GM19025 (cell line): Measurements from ENCODE around the gene AFF1.
"Not testable (repeated sequence)": the region's sequence is repeated elsewhere in the genome, so short reads cannot be mapped to it uniquely, and the experiment has no call there.

Experiments used
- ATAC-seq: cut with Tn5 transposase; IDR thresholded peaks from one replicate; pipeline ENCODE4 v1.9.1; 2021; ENCODE audit warnings: mild to moderate bottlenecking, low read depth, moderate library complexity; ENCODE audit not compliant: unreplicated experiment

AFF1 gene

DNA sequence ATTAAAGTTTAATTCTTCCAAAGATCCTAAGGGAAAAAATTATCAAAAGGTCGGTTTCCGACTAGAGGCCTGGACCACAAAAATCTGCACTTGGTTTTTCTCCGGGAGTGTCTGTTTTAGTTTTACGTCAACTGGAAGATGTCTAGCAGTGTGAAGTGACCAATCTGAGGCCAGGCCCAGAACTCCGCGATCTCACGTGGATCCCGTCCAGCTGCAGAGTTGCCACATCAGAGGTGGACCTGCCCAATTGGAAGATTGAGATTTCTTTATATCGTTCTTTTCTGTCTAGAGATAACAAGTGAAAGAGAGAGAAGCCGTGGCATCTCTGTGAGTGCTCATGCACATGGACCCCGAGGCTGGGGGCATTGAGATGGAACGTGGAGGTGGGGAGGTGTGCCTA is 115.8 kb downstream of the AFF1 start:
- no peak for ATAC-seq

DNA sequence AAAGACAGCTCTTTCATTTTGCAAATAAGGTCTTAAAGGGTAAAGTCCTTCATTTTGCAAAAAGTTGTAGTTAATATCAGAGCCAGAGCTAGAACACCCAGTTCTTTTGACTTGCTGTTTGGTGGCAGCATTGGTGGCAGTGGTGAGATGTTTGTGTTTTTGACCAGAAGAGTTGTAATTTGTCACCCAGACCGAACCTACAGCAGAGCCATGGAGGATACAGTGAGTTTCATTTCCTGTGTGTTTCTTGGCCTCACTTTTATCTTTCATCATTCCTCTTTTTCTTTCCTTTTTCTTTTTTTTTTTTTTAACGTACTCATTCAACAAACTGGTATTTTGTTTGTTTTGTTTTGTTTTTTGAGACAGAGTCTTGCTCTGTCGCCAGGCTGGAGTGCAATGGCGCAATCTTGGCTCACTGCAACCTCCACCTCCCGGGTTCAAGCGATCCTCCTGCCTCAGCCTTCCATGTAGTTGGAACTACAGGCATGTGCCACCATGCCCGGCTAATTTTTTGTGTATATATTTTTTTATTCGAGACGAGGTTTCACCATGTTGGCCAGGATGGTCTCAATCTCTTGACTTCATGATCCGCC is 116.4 kb downstream of the AFF1 start:
- ATAC-seq = no peak

DNA sequence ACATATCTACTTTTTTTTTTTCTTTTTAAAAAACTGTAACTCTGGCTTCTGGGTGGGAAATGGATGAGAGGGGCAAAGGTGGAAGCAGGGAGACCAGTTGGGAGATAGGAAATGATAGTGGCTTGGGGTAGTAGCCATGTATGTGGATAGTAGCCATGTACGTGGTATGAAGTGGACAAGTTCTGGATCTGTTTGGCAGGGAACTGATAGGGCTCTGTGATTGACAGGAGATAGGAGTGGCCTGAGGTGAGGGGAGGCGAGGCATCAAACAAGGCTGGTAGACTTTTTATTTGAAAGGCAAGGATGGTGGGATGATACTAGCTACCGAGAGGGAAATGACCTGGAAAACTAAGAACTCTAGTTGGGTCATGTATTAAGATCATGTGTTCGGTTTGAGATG is 117.8 kb downstream of the AFF1 start:
- no peak for ATAC-seq

DNA sequence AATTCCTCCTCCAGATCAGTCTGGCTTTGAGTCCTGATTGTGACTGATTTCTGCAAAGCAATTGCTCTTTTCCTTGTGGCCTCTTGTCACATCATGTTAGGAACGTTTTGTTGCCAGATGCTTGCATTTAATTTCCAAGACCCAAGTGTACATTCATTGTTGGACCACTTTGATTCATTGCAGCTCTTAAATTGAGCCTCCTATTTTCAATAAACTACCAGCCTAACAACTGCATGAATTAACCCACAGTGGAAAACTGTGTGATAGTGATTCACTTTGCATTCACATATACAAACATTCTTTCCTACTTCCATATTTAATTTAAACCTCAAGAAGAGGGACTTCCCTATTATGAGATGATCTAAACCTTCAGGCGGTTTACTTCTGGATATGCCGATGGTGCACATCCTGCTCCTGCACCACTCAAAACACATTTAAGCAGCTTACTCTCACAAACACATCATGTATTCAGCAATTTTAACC is 118.4 kb downstream of the AFF1 start:
- ATAC-seq = no peak

DNA sequence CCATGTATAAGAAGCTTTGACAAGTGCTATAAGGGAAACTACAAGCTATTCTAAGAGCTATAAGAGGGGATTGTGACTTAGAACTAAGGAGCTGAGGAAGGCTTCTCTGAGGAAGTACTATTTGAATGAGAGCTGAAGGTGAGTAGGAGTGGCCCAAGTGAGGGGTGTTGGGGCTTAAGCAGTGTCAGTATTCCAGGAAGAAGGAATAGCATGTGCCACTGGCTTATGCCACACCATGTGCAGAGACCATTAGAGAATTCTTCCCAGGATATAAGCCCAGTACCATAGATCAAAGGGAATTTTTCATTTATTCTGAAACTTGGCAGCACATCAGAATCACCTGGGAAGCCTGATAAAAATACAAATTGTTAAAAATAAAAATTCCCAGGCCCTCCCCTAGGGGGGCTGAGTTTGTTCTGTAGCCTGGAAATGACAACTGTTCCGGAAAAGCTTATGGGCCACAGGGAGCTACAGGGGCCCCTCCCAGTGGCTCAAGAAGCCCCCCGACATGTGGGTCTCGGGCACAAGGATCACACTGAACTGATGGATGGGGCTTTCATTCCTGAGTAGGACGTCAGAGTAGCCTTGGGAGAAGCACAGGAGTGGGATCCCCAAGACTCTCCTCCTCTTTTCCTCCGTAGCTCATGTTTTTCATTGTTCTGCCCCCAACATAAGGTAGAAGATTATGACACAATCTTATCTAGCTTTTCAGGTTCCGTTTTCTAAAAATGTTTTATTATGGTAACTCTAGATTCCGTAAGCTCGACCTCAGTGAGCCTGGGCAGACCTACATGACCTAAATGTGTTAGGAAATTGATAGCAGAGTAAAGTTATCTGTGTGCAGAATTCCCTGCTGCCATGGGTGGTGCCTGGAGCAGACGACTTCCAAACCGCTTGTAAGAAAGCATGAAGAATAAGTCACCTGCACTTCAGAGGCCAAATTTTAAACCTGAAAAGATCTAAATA is 119.3 kb downstream of the AFF1 start:
- no peak for ATAC-seq

DNA sequence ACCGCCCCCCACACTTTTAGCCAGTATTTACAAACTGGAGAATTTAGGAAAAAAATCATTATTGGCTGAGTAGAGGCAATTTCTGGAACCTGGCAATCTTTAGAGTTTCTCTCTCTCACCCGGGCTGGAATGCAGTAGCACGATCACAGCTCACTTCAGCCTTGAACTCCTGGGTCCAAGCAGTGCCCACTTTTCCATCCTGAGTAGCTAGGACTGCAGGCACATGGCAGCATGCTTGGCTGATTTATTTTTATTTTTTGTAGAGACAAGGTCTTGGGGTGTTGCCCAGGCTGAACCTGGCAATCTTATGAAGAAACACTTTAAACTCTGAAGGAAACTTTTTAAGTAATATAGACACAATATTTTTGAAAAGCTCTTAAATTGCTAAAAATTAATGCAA is 120.1 kb downstream of the AFF1 start:
- no peak for ATAC-seq

DNA sequence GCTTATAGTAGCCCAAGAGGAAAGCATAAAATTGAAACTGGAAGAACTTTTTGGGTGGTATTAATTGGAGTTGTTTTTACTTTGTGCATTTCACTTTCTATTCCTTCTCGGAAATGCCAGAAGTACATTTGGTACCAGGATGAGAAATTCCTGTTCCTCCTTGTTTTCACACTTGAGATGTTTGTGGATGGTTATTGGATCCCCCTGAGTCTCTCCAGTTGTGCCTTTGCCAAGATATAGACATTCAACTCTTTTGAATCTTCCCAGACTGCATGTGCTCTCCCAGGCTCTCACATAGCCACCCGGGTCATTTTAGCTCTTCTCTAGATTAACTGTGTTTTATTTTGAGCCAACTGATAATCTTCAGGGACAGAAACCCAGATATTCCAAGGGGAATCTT is 120.5 kb downstream of the AFF1 start:
- no peak for ATAC-seq

DNA sequence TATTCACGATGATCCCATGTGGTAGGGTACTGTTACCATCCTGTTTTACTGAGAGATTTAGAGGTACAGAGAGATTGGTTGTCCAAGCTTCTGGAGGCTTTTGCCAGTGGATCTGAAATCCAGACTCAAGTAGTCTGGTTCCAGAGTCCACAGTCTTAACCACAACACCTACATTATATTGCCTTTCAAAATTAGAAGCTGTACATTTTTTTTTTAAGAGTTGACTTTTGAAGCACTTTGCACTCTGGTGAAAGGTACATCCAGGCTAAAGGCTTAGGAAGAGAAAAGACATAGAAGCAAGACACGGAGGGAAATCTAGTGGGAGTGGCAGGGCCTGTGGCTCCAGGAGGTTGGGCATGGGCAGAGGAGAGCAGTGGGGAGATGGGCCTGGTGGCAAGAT is 122.1 kb downstream of the AFF1 start:
- no peak for ATAC-seq

DNA sequence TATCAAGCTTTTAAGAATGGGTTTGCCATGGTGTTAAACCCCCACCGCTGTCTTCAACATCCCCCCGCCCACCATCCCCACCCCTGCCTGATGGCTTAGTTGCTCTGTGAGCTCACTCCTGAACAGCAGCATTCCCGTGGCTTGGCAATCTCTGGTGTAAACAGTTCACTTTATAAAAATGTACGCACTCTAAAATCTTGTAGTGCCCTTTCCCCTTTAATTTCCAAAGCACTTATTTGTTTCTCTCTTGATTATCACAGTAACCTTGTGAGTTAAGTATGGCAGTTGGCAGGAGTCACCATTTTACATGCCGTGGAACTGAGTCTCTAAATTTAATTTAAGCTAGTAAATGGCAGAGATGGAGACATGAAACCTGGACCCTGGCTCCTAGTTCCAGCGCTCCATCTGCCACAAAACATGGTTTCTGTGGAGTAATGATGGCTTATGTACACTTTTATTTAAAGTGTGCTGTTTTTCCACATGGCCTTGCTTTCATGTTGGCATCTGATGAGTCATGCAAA is 123.1 kb downstream of the AFF1 start:
- no peak for ATAC-seq

DNA sequence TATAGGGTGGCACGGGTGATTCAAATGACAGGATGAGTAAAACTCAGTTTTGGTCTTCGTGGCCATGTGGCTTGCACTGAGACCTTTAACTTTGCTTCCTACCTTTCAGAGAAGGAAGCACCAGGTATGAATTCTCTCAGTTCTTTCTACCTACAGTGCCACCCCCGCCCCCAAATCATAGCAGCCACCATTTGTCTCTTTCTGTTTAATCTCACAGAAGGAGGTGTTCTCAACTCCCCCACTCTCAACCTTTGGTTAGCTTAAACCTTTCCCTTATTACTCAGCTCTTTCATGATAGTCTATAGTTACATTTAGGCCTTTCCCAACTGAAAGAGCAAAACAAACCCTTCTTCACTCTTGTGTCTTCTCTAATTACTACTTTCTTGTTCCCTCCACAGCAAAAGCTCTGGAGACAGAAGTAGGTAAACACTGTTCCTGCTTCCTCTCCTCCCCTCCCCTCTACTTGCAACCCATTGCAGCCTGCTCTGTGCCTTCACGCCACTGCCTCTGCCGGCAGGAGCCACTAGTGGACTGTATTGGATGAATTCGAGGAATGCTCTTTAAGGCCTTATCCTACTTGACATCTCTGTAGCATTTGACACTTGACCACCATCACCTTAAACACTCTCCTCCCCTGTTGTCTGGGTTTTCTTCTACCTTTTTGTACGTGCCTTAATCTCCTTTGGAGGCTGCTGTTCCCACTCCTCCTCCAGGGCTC is 123.7 kb downstream of the AFF1 start:
- no peak for ATAC-seq

DNA sequence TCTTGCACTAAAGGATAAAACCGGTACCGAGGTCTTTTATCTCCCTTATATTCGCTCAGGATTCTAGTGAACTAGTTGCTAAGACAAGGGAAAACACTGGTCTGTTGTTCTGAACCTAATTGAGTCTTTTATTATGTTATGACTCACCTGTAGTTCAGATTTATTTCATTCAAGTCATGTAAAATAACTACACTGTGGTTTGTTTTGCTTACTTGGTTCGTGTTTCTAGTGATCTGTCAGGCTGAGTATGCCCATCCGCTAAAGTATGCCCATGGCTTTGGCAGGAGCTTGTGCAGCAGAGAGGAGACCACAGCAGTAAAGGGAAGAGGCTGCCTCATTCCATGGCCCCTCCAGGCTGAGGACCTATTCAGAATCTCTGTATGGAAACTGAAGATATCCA is 126.1 kb downstream of the AFF1 start:
- no peak for ATAC-seq

DNA sequence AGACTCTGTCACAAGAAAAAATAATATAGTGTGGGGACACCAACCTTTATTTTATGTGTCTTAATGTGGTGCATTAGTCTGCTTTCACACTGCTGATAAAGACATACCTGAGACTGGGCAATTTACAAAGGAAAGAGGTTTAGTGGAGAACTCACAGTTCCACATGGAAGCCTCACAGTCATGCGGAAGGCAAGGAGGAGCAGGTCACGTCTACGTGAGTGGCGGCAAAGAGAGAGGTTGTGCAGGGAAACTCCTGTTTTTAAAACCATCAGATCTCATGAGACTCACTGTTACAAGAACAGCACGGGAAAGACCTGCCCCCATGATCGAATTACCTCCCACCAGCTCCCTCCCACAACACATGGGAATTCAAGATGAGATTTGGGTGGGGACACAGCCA is 130.2 kb downstream of the AFF1 start:
- ATAC-seq = no peak

DNA sequence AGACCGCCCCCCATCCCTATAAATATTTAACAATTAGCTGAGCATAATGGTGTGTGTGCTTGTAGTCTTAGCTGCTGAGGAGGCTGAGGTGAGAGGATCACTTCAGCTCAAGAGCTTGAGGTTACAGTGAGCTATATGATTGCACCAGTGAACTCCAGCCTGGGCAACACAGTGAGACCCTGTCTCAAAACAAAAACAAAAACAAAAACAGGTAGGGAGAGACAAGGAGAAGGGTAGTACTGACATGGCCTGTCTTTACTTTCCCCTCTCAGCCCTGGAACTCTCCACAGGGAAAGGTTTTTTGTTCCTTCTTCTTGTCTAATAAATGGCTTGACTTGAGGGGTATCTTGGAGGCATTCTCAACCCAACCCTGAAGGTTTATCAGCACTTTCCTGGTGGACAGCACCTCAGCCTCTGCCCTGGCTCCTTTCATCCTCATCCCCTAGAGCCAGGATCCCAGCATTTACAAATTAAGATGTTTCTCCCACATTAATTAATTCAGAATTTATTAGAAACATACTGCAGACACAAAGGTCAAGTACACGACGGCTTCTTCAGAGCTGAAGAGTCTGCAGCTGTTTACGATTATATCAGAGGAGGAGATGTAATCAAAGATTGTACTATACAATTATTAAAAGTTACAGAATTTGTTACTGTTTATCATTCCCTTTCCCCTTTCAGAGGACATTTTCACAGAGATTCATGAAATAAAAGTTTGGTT is 131.8 kb downstream of the AFF1 start:
- ATAC-seq = no peak

DNA sequence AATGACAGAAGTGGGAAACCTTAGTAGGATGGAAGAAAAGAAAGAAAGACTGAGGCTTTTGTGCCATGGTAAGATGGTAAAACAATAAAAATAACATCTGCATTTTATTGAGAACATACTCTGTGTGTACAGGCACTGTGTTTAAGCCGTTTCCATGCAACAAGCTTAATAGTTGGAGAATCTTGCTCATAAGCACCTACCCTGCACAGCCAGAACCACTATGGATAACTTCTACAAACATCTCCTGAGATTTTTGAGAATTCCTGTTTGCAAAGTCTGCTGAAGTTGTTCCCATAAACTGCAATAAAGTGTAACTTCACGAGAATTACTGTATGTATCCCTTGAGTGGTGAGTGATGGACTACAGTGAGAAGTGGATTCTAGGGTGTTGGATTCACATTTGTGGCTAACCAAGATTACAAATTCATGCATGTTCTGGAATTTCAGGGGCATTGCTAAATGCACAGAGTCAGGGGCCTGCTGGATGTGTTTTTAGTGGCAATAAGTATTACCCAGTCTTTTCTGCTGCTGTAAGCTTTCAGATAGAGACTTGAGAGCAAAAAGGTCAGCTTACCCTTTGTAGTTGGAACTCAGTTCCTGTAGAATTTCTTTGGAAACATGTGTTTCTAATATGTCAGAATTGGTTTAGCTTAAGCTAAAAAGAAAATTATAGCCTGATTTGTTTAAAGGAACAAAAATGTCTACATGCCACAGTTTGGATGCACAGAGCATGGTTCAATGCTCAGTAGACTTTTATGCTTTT is 132.5 kb downstream of the AFF1 start:
- no peak for ATAC-seq

DNA sequence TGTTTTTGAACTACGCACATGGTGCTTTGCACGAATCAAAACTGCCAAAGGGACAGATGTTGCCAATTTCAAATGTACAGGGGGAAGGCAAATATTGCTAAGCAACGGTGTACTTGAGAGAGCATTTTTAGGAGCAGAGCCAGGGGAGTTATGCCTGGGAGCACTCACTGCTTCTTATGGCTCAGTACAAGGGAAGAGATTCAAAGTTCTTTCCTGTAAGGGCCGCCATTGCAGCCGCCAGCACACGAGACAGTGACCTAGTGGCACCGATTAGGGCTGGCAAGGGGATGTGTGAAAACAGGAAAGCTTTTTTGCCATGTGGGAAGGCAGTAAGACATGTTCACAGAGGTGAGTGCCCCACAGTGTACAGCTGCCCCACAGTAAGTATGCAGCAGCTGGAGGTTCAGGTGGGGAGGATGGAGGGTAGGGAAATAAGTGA is 133.8 kb downstream of the AFF1 start:
- no peak for ATAC-seq

DNA sequence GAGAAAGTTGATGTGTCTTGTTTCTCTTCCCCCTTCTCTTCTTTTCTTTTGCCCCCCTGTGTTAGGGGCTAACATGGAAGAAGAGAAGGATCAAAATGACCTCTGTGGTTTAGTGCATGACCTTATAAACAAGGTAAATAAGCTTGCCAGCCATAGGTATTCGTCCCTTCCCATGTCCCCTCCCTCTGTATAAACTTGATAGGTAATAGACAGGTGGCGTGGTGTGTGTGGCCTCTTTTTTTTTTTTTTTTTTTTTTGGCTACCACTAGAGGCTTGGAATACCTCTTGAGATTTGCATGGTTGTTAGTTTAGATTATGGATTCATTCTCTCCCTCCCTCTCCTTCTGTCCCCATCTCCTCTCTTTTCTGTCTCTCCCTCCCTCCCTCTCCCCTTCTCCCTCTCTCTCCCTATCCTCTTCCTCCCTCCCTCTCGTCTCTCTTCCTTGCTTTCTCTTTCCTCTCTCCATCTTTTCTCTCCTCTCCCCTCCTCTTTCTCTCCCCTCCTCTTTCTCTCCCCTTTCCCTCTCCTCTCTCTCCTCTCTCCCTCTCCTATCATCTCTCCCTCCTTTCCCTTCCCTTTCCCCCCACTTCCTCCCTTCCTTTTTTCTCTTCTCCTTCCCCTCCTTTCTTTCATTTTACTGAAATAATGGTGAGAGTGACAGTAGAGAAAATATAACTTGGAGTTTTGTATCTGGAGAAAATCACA is 134.4 kb downstream of the AFF1 start:
- no peak for ATAC-seq

DNA sequence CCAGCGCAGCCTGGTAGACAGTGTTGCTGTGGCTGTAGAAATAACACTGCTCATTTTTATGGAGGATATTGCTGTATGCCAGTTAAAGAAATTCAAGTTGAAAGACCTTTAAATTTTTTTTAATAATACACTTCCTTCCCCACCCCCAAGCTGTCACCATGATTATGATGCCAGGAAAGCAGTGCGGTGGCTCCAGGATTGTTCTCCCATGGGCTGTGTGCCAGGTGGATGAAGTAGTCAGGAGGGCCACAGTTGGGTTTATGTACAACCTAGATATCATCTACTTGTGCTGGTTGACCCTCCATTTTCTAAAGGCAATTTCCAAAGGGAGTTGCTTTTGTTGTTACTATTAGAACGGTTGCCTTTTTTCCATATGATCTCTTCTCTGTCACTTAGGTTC is 136.6 kb downstream of the AFF1 start:
- ATAC-seq = no peak

DNA sequence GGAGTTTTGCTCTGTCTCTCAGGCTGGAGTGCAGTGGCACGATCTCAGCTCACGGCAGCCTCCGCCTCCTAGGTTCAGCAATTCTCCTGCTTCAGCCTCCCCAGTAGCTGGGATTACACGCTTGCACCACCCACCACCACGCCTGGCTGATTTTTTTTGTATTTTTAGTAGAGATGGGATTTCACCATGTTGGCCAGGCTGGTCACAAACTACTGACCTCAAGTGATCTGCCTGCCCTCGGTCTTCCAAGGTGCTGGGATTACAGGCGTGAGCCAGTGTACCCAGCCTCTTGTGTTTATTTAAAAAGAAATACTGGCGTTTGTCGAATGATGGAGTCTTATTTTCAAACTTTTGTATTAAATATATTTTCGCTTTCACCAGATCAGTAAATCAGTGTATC is 137.7 kb downstream of the AFF1 start:
- ATAC-seq = not testable (repeated sequence)
